ENCODE data around the gene DNM2.
A peak's percentile ranks its signal among the peaks of the same experiment; 100 is the strongest.

GRCh38 chr19:10870955-10871603 lies 153.2 kb downstream of the DNM2 start, which contains the start of gene CARM1:
- TF ChIP-seq CTCF (IDR thresholded peaks at IDR 0.05; ENCODE audit: low read depth, low read length) (peak; percentile 35), POLR2A (IDR thresholded peaks at IDR 0.05; ENCODE audit: extremely low read depth, insufficient read length) (no peak), MAX (IDR thresholded peaks at IDR 0.05; ENCODE audit: low read depth, low read length) (peak; percentile 5; the same call in 1 of the 2 replicates), MYC (IDR thresholded peaks at IDR 0.05; ENCODE audit: low read depth, low read length) (peak; percentile 24)
